Cardiac muscle cell (in vitro differentiated cells and primary cell): ENCODE results near the gene UTP3. TPM values are rescaled to one million over a fixed set of nuclear protein-coding genes. Genes with fewer than 3 reads are reported as not detected.

Experiments
- DNase-seq, 2 donors: peaks; one replicate each; pipeline versions ENCODE4 v3.0.0 to v3.0.0-alpha.2; 2010 to 2017; ENCODE audit warnings: low read depth in 1 of 2, low spot score in 1 of 2
- H3K27ac ChIP-seq: fragments of 200-600 bp; sonication (generic); 2 replicates; pipeline ENCODE4 v1.5.1; 2016
- H3K27me3 ChIP-seq: fragments of 200-600 bp; sonication (generic); 2 replicates; pipeline ENCODE4 v1.6.0; 2016; ENCODE audit warnings: control low read depth
- H3K36me3 ChIP-seq: fragments of 200-600 bp; sonication (generic); 2 replicates; pipeline ENCODE4 v1.5.1; 2016; ENCODE audit warnings: control low read depth
- H3K4me1 ChIP-seq: fragments of 200-600 bp; sonication (generic); 2 replicates; pipeline ENCODE4 v1.8.1; 2017; ENCODE audit warnings: low read depth, mild to moderate bottlenecking, mixed run types
- H3K4me3 ChIP-seq: fragments of 200-600 bp; sonication (generic); 2 replicates; pipeline ENCODE4 v1.5.1; 2016; ENCODE audit warnings: mild to moderate bottlenecking
- H3K9me3 ChIP-seq: fragments of 200-600 bp; sonication (generic); 2 replicates; pipeline ENCODE4 v1.5.1; 2017; ENCODE audit warnings: low read depth, mild to moderate bottlenecking, control low read depth
- CTCF ChIP-seq: IDR thresholded peaks from 2 replicates; pipeline ENCODE4 v1.5.1; 2012; ENCODE audit warnings: low read depth, mild to moderate bottlenecking, low read length
- polyA plus RNA-seq: library from polyadenylated mRNA; unstranded; fragments of >200 nt; fragmentation: Nextera tagmentation; extraction: Ambion mirVana; gene quantifications from 2 replicates; pipeline ENCODE4 v1.2.1, GENCODE V29; 2016
- total RNA-seq: library from RNA; depleted of rRNA; stranded (reverse); fragments of >200 nt; gene quantifications from 2 replicates; pipeline ENCODE4 v1.2.3, GENCODE V29; 2016

The UTP3 gene
- total and polyA plus RNA-seq, 2 experiments from 2014 or later = 15.5 to 18.4 TPM

GRCh38 chr4:70670332-70671014, 17.9 kb upstream of the UTP3 start:
- TF ChIP-seq CTCF = no peak
- H3K9me3 ChIP-seq = no peaks in the 10 kb centered on the region

GRCh38 chr4:70671091-70671490, 17.2 kb upstream of the UTP3 start:
- Histone ChIP-seq H3K36me3 (no peaks in the 10 kb centered on the region), H3K27me3 (peaks cover 10% of the 10 kb centered on the region), H3K9me3 (no peaks in the 10 kb centered on the region), H3K4me3 (no peak overlapping the region), H3K27ac (no peak overlapping the region), H3K4me1 (no peaks in the 10 kb centered on the region)
- TF ChIP-seq CTCF = no peak
- no peak for DNase-seq

More at GRCh38 chr4:70670332-70671014, 17.9 kb upstream of the UTP3 start:
- Histone ChIP-seq H3K36me3 (no peaks in the 10 kb centered on the region), H3K4me1 (no peaks in the 10 kb centered on the region), H3K27ac (no peak overlapping the region), H3K4me3 (no peak overlapping the region), H3K27me3 (peaks cover 10% of the 10 kb centered on the region)
- DNase-seq = no peak

- TF ChIP-seq CTCF = no peak
- no peak overlapping the region for H3K4me3 ChIP-seq
- no peaks in the 10 kb centered on the region for H3K9me3 ChIP-seq
- H3K27me3 ChIP-seq = peaks cover 5% of the 10 kb centered on the region
- H3K27ac ChIP-seq = no peak overlapping the region
- DNase-seq = no peak
- H3K4me1 ChIP-seq = no peaks in the 10 kb centered on the region
- no peaks in the 10 kb centered on the region for H3K36me3 ChIP-seq
These were observed 14.1 kb upstream of the UTP3 start for GRCh38 chr4:70674191-70674590.

GRCh38 chr4:70674731-70675130, 13.6 kb upstream of the UTP3 start:
- Histone ChIP-seq H3K4me1 (no peaks in the 10 kb centered on the region), H3K27me3 (peaks cover 3% of the 10 kb centered on the region), H3K4me3 (no peak overlapping the region), H3K27ac (no peak overlapping the region), H3K36me3 (no peaks in the 10 kb centered on the region), H3K9me3 (no peaks in the 10 kb centered on the region)
- TF ChIP-seq CTCF = no peak
- no peak for DNase-seq

GRCh38 chr4:70676554-70677090, 11.7 kb upstream of the UTP3 start:
- H3K4me3 ChIP-seq = no peak overlapping the region
- H3K27ac ChIP-seq = no peak overlapping the region
- no peak for TF ChIP-seq CTCF

More at GRCh38 chr4:70676554-70677090, 11.7 kb upstream of the UTP3 start:
- H3K4me1 ChIP-seq = no peaks in the 10 kb centered on the region
- H3K27me3 ChIP-seq = no peaks in the 10 kb centered on the region
- DNase-seq = no peak
- no peaks in the 10 kb centered on the region for H3K9me3 ChIP-seq
- H3K36me3 ChIP-seq = no peaks in the 10 kb centered on the region
